Measurements from ENCODE around the gene SUPT16H. TPM values are rescaled to one million over a fixed set of nuclear protein-coding genes. Genes with fewer than 3 reads are reported as not detected.

SUPT16H gene
- total and polyA plus RNA-seq, 10 of the 15 experiments (the other 5 are each of a cell fraction or from before 2014, with no cell fraction given), result 90.7 to 201 (median 121) TPM

- TF ChIP-seq SIN3A (IDR thresholded peaks at IDR 0.05; ENCODE audit: low read depth, low read length) (peak; percentile 78), CREB1 (IDR thresholded peaks at IDR 0.05; ENCODE audit: low read depth) (peak; percentile 46; the same call in 1 of the 2 replicates), CREM (IDR thresholded peaks at IDR 0.05; ENCODE audit: low read depth) (0 out of 2 replicates have a peak, but pooled peaks have one; percentile 43), E2F8 (IDR thresholded peaks at IDR 0.05; ENCODE audit: low read depth, partially characterized antibody) (peak; percentile 97), IKZF2 (IDR thresholded peaks at IDR 0.05) (peak in 1 of 2 experiments; percentile 35; a peak in 3 of 4 replicates), HCFC1 (IDR thresholded peaks at IDR 0.05; ENCODE audit: low read length) (peak; percentile 61; the same call in 1 of the 2 replicates), BACH1 (IDR thresholded peaks at IDR 0.05; ENCODE audit: borderline replicate concordance) (peak; percentile 62; the same call in 1 of the 2 replicates), SUZ12 (IDR thresholded peaks at IDR 0.05; ENCODE audit: unreplicated experiment) (no peak), DPF2 (IDR thresholded peaks at IDR 0.05) (no peak), E4F1 (IDR thresholded peaks at IDR 0.05; ENCODE audit: borderline replicate concordance, partially characterized antibody) (peak; percentile 74), RAD51 (IDR thresholded peaks at IDR 0.05) (peak; percentile 99), CHD2 (IDR thresholded peaks at IDR 0.05; ENCODE audit: borderline replicate concordance, low read depth, low read length) (peak; percentile 71)
Observed at GRCh38 chr14:21383848-21384493, at the start of gene SUPT16H (continued).
